ENCODE results near the gene RHOA. TPM values are rescaled to one million over a fixed set of nuclear protein-coding genes. Genes with fewer than 3 reads are reported as not detected.

Gene RHOA
- total and polyA plus RNA-seq, 10 of the 15 experiments (the other 5 are each of a cell fraction or from before 2014, with no cell fraction given) = 246 to 1,049 (median 515) TPM

DNA sequence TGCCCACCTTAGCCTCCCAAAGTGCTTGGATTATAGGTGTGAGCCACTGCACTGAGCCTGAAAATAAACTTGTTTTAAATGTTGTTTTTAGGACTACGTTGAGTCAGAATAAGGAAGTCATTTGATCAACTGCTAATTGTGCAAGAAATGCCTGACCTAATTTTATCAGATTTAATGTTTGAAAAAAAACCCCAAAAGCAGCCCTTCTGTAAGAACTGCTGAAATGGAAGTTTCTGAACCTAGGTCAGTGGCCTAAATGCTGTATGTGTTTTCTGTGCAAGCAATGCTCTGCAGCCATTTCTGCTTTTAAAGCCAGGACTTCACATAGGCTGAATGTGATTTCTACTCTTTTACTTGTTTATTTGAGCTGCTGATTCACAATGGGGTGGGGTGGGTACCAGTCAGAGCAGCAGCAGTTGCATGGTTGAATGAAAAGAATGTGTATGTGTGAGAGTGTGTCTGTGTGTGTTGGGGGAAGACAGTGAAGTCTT is 60.2 kb downstream of the RHOA start (continued):
- TF ChIP-seq, protein P1, sequence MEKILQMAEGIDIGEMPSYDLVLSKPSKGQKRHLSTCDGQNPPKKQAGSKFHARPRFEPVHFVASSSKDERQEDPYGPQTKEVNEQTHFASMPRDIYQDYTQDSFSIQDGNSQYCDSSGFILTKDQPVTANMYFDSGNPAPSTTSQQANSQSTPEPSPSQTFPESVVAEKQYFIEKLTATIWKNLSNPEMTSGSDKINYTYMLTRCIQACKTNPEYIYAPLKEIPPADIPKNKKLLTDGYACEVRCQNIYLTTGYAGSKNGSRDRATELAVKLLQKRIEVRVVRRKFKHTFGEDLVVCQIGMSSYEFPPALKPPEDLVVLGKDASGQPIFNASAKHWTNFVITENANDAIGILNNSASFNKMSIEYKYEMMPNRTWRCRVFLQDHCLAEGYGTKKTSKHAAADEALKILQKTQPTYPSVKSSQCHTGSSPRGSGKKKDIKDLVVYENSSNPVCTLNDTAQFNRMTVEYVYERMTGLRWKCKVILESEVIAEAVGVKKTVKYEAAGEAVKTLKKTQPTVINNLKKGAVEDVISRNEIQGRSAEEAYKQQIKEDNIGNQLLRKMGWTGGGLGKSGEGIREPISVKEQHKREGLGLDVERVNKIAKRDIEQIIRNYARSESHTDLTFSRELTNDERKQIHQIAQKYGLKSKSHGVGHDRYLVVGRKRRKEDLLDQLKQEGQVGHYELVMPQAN (conservative IDR thresholded peaks at IDR 0.05) = no peak
- TF ChIP-seq, protein P2, sequence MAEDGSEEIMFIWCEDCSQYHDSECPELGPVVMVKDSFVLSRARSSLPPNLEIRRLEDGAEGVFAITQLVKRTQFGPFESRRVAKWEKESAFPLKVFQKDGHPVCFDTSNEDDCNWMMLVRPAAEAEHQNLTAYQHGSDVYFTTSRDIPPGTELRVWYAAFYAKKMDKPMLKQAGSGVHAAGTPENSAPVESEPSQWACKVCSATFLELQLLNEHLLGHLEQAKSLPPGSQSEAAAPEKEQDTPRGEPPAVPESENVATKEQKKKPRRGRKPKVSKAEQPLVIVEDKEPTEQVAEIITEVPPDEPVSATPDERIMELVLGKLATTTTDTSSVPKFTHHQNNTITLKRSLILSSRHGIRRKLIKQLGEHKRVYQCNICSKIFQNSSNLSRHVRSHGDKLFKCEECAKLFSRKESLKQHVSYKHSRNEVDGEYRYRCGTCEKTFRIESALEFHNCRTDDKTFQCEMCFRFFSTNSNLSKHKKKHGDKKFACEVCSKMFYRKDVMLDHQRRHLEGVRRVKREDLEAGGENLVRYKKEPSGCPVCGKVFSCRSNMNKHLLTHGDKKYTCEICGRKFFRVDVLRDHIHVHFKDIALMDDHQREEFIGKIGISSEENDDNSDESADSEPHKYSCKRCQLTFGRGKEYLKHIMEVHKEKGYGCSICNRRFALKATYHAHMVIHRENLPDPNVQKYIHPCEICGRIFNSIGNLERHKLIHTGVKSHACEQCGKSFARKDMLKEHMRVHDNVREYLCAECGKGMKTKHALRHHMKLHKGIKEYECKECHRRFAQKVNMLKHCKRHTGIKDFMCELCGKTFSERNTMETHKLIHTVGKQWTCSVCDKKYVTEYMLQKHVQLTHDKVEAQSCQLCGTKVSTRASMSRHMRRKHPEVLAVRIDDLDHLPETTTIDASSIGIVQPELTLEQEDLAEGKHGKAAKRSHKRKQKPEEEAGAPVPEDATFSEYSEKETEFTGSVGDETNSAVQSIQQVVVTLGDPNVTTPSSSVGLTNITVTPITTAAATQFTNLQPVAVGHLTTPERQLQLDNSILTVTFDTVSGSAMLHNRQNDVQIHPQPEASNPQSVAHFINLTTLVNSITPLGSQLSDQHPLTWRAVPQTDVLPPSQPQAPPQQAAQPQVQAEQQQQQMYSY (CRISPR knock-in tag; IDR thresholded peaks at IDR 0.05) = no peak
- TF ChIP-seq POU2F2 (IDR thresholded peaks at IDR 0.05; ENCODE audit: borderline replicate concordance, low read depth, low read length) = no peak

DNA sequence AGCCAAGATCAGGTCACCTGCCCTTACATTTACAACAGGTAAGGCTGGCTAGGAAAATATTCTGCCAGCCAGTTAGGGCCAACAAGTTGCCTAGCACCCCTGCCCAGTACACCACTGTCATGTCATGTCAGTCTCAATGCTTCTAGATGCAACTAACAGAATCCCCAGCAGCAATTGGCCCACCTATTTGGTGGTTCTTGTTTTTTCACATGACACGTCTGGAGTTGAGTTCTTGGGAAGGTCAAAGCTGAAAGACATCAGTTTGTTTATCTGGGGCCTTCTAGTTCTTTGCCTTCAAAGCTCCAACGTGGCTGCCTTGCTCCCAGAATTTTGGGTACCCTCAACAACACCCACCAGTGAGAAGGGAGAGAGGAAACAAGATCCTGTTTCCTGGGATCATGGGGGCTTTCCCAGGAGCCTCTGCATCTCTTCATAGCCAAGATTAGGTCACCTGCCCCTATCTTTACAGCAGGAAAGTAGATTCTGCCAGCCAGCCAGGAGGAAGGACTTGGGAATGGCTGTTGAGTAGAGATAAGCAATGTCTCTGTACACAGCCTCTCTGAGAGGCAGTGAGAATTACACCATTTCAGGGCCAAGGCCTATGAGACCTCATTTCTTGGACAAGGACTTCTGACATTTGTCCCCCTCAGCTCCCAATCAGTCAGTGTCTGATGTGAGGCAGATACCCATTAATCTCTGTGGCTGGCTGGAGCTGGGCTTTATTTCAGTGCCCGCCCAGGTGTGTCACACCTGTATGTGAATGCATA is 62.2 kb downstream of the RHOA start:
- Histone ChIP-seq H2AFZ (ENCODE audit: control insufficient read depth, low read depth, low read length) (no peak overlapping the region), H3K9ac (ENCODE audit: control insufficient read depth, insufficient read depth, low read length) (no peak overlapping the region), H3K79me2 (ENCODE audit: control insufficient read depth, insufficient read depth, low read length) (no peaks in the 10 kb centered on the region), H3K36me3 (ENCODE audit: control insufficient read depth in 2 of 2, insufficient read depth in 2 of 2, low read length in 1 of 2) (no peaks in the 10 kb centered on the region), H4K20me1 (ENCODE audit: control insufficient read depth, insufficient read depth) (no peaks in the 10 kb centered on the region), H3K27me3 (replicated peaks in 1 of 2; ENCODE audit: control insufficient read depth in 2 of 2, insufficient read depth in 2 of 2, low read length in 1 of 2) (no peaks in the 10 kb centered on the region), H3K9me3 (replicated peaks; ENCODE audit: control insufficient read depth, insufficient read depth, low read length) (no peaks in the 10 kb centered on the region), H3K4me1 (ENCODE audit: control insufficient read depth, insufficient read depth, low read length) (peaks cover 33% of the 10 kb centered on the region), H3K4me3 (no peak overlapping the region), H3K27ac (ENCODE audit: control insufficient read depth, insufficient read depth) (no peak overlapping the region), H3K4me2 (ENCODE audit: control insufficient read depth, insufficient read depth) (no peak overlapping the region)
- ChIA-PET RAD21 (ENCODE audit: unreplicated experiment) (interaction anchor here (4.3 kb wide), 1 partner anchor 10 kb away, joined by 23 read pairs; the partner anchor contains the start of gene USP4), CTCF (interaction anchor here (1.4 to 1.9 kb wide), 2 partner anchors 9 kb away, joined by 4 to 7 read pairs; partner anchors contain the start of gene USP4), SMC1A (ENCODE audit: uncharacterized antibody, unreplicated experiment) (interaction anchor here (0.7 to 0.8 kb wide), 3 partner anchors 77 to 1357 kb away, joined by 3 to 4 read pairs (median 3); no protein-coding TSS in a partner anchor), POLR2A (interaction anchor here (0.6 to 0.9 kb wide), 2 partner anchors 8 to 11 kb away, joined by 3 to 7 read pairs; no protein-coding TSS in a partner anchor)
- intact Hi-C loops (cut with micrococcal nuclease; ENCODE audit: unreplicated experiment) (loop anchor here (10.0 kb wide), 1 partner anchor 325 kb away; the partner anchor contains the start of genes IMPDH2 and NDUFAF3), in situ Hi-C loops (cut with MboI) (loop anchor here (5.0 kb wide), 1 partner anchor 98 kb away; no protein-coding TSS in a partner anchor)
- WGBS (ENCODE audit: insufficient coverage, insufficient replicate concordance, low lambda C conversion rate, missing lambda C conversion rate) = 47% methylated on average over 3 of the region's 3 CpGs
- ATAC-seq = no peak
- no TSS peak for BruUV-seq (replicated peaks)
- no peak for DNase-seq (ENCODE audit: low read depth, low spot score)
- FAIRE-seq = no peak
- TF ChIP-seq RAD51 (IDR thresholded peaks at IDR 0.05) (no peak), SP1 (IDR thresholded peaks at IDR 0.05; ENCODE audit: low read depth, low read length) (no peak), ETV6 (conservative IDR thresholded peaks at IDR 0.05 in 1 of 2, IDR thresholded peaks at IDR 0.05 in 1 of 2; ENCODE audit: borderline replicate concordance in 1 of 2, low read depth in 1 of 2) (no peak), IRF4 (IDR thresholded peaks at IDR 0.05; ENCODE audit: low read depth, low read length) (no peak), TCF3 (IDR thresholded peaks at IDR 0.05; ENCODE audit: borderline replicate concordance, insufficient read depth, low read depth, low read length) (no peak), NFXL1 (IDR thresholded peaks at IDR 0.05; ENCODE audit: borderline replicate concordance) (no peak), NBN (IDR thresholded peaks at IDR 0.05) (no peak)
- TF ChIP-seq, protein P1 (conservative IDR thresholded peaks at IDR 0.05) = no peak
